WTC11 (cell line): Measurements from ENCODE around the gene ARSK.

Source experiments
- JUN ChIP-seq: sonication (generic); formaldehyde crosslinking; IDR thresholded peaks from 2 replicates; pipeline ENCODE4 v1.8.0; 2023; ENCODE audit warnings: mild to moderate bottlenecking, missing genetic modification reagents
- RELA ChIP-seq: sonication (generic); formaldehyde crosslinking; IDR thresholded peaks from 2 replicates; pipeline ENCODE4 v1.8.1; 2022; ENCODE audit warnings: missing genetic modification reagents, mild to moderate bottlenecking, borderline replicate concordance
- ZNF232 ChIP-seq: sonication (generic); formaldehyde crosslinking; IDR thresholded peaks from 2 replicates; pipeline ENCODE4 v1.8.0; 2022; ENCODE audit warnings: mild to moderate bottlenecking, missing genetic modification reagents
- TF ChIP-seq, protein P1 (sequence below): fragments of 200-600 bp; IDR thresholded peaks from 2 replicates; pipeline ENCODE4 v1.8.0; 2022; ENCODE audit warnings: antibody characterized with exemption
- TF ChIP-seq, protein P2 (sequence below): sonication (generic); formaldehyde crosslinking; IDR thresholded peaks from 2 replicates; pipeline ENCODE4 v1.8.0; 2023; ENCODE audit warnings: missing genetic modification reagents, mild to moderate bottlenecking, borderline replicate concordance

DNA sequence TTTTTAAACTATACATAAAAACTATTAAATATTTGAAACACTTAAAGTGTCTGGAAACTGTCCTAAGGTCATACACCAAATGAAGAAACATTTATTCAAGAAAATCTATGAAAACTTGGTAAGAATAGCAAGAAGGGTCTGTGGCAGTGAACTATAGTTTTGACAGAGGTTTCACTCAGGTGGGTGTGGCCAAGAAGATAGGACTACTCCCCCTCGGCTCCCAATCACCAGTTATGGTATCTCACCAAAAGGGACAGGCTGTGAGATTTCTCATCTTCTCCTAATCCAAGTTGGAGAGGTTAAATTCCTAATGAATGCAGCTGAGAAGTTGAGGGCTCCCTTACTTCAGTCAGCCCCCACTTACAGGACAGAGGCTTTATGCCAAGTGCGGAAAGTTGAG is 2.9 kb downstream of the ARSK start:
- TF ChIP-seq, protein P1, sequence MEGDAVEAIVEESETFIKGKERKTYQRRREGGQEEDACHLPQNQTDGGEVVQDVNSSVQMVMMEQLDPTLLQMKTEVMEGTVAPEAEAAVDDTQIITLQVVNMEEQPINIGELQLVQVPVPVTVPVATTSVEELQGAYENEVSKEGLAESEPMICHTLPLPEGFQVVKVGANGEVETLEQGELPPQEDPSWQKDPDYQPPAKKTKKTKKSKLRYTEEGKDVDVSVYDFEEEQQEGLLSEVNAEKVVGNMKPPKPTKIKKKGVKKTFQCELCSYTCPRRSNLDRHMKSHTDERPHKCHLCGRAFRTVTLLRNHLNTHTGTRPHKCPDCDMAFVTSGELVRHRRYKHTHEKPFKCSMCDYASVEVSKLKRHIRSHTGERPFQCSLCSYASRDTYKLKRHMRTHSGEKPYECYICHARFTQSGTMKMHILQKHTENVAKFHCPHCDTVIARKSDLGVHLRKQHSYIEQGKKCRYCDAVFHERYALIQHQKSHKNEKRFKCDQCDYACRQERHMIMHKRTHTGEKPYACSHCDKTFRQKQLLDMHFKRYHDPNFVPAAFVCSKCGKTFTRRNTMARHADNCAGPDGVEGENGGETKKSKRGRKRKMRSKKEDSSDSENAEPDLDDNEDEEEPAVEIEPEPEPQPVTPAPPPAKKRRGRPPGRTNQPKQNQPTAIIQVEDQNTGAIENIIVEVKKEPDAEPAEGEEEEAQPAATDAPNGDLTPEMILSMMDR = no peak
- TF ChIP-seq ZNF232 (CRISPR knock-in tag) = no peak
- TF ChIP-seq JUN (CRISPR knock-in tag) = no peak
- no peak for TF ChIP-seq RELA
- TF ChIP-seq, protein P2, sequence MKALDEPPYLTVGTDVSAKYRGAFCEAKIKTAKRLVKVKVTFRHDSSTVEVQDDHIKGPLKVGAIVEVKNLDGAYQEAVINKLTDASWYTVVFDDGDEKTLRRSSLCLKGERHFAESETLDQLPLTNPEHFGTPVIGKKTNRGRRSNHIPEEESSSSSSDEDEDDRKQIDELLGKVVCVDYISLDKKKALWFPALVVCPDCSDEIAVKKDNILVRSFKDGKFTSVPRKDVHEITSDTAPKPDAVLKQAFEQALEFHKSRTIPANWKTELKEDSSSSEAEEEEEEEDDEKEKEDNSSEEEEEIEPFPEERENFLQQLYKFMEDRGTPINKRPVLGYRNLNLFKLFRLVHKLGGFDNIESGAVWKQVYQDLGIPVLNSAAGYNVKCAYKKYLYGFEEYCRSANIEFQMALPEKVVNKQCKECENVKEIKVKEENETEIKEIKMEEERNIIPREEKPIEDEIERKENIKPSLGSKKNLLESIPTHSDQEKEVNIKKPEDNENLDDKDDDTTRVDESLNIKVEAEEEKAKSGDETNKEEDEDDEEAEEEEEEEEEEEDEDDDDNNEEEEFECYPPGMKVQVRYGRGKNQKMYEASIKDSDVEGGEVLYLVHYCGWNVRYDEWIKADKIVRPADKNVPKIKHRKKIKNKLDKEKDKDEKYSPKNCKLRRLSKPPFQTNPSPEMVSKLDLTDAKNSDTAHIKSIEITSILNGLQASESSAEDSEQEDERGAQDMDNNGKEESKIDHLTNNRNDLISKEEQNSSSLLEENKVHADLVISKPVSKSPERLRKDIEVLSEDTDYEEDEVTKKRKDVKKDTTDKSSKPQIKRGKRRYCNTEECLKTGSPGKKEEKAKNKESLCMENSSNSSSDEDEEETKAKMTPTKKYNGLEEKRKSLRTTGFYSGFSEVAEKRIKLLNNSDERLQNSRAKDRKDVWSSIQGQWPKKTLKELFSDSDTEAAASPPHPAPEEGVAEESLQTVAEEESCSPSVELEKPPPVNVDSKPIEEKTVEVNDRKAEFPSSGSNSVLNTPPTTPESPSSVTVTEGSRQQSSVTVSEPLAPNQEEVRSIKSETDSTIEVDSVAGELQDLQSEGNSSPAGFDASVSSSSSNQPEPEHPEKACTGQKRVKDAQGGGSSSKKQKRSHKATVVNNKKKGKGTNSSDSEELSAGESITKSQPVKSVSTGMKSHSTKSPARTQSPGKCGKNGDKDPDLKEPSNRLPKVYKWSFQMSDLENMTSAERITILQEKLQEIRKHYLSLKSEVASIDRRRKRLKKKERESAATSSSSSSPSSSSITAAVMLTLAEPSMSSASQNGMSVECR = no peak
